DMS53 (cell line): ENCODE measurements around the gene STAG2.
"Not testable (repeated sequence)": the region's sequence is repeated elsewhere in the genome, so short reads cannot be mapped to it uniquely, and the experiment has no call there.

Experiments
- DNase-seq: peaks from one replicate; lab custom pipeline; 2025; lab: John Stamatoyannopoulos, UW

The STAG2 gene

GRCh38 chrX:124042042-124042441, 80.5 kb downstream of the STAG2 start:
- no peak for DNase-seq

GRCh38 chrX:124045109-124045508, 83.6 kb downstream of the STAG2 start:
- no peak for DNase-seq

GRCh38 chrX:124084417-124084816, 122.9 kb downstream of the STAG2 start:
- not testable (repeated sequence) for DNase-seq

DNA sequence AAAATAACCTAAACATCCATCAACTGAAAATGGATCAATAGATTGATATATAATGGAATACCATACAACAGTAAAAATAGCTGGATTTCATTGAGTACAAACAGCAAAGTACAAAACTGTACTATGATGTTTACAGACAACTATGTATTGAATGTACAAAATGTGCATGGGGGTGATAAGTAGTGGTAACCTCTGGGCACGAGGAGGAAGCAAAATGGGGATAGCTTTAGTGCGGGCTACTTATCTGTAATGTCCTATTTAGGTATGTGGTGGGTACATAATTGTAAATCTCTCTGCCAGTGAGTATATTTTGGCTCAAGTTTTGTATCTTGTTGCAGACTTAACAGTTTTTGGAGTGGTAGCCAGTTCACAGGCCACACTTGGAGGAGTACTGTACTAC, 123.6 kb downstream of the STAG2 start:
- no peak for DNase-seq

DNA sequence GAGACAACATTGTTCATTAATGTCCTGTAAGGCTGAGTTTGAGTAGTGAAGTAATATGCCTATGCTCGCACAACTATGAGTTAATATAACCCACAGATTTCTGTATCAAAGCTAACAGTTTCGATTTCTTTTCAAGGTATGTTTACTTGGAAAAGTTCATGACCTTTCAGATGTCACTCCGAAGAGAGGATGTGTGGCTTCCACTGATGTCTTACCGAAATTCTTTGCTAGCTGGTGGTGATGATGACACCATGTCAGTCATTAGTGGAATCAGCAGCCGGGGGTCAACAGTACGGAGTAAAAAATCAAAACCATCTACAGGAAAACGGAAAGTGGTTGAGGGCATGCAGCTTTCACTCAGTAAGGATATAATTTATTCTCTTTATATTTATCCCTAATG, 124.9 kb downstream of the STAG2 start:
- no peak for DNase-seq

DNA sequence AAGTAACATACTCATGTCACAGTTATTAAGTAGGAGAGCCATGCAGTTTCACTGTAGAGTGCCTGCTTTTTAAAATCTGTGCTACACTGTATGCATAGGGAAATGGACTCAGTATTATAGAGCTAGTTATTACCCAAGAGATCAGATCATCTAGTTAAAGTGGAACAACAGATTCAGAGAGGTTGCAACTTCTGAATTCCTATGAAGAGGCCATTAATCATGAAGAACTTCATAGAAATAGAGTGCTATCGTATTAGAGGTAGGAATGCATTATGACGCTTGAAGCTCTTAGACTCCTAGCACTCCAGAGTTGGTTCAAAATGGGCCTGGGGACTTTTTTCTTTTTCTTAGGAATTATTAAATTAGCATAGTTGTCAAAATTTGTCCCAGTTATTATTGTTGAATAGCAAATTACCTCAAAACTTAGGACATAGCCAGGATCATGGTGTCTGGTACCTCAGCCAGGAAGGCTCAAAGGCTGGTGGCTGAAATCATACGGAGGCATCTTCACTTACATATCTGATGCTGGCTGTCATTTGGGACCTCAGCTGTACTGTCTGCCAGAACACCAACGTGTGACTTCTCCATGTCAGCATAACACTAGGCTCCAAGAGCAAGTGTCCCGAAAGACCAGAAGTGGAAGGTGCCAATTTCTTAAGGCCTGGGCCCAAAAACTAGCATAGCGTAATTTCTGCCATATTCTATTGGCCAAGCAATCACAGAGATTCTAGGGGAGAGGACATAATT, 125.7 kb downstream of the STAG2 start:
- no peak for DNase-seq

DNA sequence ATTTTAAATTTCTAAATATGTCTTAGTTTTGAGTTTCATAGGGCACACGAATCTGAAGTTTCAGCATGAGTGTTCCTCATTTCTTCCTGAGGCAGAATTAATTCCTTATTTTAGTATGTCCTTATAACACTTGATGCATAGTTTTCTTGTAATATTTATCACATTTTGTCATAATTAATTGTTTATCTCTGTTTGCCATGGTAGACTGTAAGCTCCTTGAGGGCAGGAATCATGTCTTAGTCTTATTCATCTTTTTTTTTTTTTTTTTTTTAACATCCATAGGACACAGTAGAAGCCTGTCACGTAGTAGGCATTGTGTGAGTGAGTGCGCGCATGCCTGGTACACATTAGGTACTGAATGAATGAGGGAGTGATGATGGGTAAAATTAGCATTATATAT, 131.7 kb downstream of the STAG2 start:
- DNase-seq = no peak

DNA sequence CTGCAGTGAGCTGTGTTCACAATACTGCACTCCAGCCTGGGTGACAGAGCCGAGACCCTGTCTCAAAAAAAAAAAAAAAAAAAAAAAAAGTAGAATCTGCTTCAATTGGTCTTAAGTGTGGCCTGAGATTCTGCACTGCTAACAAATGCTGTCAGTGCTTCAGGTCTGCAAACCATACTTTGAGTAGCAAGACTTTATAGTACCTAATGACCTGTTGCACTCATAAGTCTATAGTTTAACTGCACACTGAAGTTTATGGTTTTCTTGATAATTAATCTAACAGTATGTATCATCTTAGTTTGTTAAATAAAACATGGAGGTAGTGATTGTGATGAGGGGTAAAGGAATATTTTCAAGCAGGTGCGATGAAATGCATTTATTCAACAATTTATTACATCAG, 135.6 kb downstream of the STAG2 start:
- DNase-seq = no peak

- DNase-seq = peak; percentile 54
Measured at GRCh38 chrX:124098089-124098488, 136.6 kb downstream of the STAG2 start.

DNA sequence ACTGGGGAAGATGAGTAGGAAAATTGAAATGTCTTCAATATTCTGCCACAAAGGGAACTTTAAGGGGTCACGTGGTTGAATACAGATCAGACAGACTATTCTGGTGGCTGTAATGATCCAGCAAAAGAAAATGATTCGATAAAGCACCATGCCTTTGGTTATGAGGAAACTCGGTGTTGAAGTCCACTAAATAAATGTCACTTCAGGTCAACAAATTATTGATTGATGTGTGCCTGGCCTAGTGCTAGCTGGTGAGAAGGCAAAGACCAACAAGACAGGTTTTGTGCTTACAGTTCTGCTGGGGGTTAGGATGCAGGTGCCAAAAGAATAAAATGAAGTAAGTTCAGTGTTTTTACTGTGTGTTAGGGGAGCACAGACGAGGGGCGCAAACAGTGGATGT, 142.5 kb downstream of the STAG2 start:
- DNase-seq = no peak

GRCh38 chrX:124104512-124104911, 143.0 kb downstream of the STAG2 start:
- DNase-seq = not testable (repeated sequence)

GRCh38 chrX:124113621-124114600, 152.4 kb downstream of the STAG2 start:
- DNase-seq = no peak

- DNase-seq = no peak
Measured at GRCh38 chrX:124117325-124117724, 155.8 kb downstream of the STAG2 start.

DNA sequence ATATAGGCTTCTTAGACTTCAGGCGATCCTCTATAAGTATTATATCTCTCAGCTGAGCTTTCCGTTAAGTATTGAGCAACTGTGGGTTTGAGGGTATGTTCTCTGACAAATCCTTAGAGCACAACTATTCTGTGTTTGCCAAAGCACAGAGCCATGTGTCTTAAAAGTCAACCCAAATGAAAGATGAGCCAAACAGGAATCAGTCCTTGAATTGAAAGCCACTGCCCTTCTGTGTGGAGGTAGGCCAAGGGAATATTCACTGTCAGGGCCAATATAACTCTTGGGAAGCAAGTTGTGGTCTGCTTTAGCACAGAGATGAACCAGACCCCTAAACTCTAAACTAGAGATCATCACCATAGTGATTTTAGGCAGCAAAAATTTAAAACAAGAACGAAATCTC, 164.0 kb downstream of the STAG2 start:
- DNase-seq = no peak

DNA sequence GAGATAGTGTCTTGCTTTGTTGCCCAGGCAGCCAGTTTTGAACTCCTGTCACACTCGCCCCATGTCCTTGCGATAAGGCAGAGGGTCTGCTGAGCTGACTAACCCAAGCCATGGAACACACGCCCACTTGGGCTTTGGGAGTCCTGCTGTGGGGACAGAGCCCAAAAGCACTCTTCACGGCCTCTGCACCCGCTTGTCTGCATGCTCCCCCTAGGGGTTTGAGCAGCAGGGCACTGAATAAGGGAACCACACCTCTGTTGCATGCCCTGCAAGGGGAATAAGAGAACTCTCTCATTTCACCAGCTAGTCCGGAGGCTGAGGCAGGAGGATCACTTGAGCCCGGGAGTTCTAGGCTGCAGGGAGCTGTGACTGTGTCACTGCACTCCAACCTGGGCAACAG, 166.0 kb downstream of the STAG2 start:
- peak; percentile 56 for DNase-seq

DNA sequence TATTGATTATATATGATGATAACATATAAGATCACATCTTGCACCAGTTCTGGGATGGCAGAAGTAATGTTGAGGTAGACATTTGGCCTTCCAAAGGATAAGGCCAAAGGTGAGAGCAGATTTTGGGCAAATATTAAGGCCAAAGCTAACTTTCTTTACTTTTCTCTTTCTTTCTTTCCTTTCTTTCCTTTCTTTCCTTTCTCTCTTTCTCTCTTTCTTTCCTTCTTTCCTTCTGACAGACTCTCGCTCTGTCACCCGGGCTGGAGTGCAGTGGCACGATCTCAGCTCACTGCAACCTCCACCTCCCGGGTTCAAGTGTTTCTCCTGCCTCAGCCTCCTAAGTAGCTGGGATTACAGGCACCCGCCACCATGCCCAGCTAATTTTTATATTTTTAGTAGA, 170.9 kb downstream of the STAG2 start:
- not testable (repeated sequence) for DNase-seq

DNA sequence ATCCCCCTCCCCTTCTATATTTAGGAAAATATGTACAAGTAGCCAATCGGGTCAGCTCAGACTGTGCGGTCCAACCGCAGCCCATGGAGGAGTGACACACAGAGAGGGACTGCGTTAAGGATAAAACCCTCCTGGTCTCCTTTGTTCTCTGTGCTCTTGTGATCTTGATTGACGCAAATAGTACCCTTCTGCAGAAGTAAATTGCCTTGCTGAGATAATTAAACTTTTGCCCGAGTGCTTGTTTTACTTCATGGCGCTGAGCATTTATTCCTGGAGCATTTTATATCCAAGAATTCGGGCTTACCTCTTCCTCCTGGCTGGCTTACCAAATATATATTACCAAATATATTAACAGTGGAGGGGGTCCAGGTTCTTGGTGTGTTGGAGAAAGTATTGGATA, 184.2 kb downstream of the STAG2 start:
- no peak for DNase-seq

GRCh38 chrX:124151195-124151594, 189.7 kb downstream of the STAG2 start:
- no peak for DNase-seq
